Trophoblast cell (in vitro differentiated cells and primary cell): Measurements from ENCODE around the gene SFI1.
"Not testable (repeated sequence)": the region's sequence is repeated elsewhere in the genome, so short reads cannot be mapped to it uniquely, and the experiment has no call there.

Experiments used
- DNase-seq, 2 donors: peaks; one replicate each; pipeline ENCODE4 v3.0.0-alpha.2; 2016
- H2AFZ ChIP-seq: 2 replicates; pipeline ENCODE4 v1.6.1; 2013; ENCODE audit warnings: low read length, moderate library complexity, mild to moderate bottlenecking; ENCODE audit not compliant: insufficient read depth, poor library complexity
- H2AK5ac ChIP-seq: 2 replicates; pipeline ENCODE4 v1.6.1; 2013; ENCODE audit warnings: mild to moderate bottlenecking, low read length
- H2BK120ac ChIP-seq: 2 replicates; pipeline ENCODE4 v1.6.1; 2013; ENCODE audit warnings: low read length, mild to moderate bottlenecking, moderate library complexity; ENCODE audit not compliant: insufficient read depth, poor library complexity
- H2BK12ac ChIP-seq: 2 replicates; pipeline ENCODE4 v1.6.1; 2013; ENCODE audit warnings: mild to moderate bottlenecking, low read length, moderate library complexity
- H2BK5ac ChIP-seq: 2 replicates; pipeline ENCODE4 v1.6.1; 2013; ENCODE audit warnings: low read length, low read depth, moderate library complexity, mild to moderate bottlenecking; ENCODE audit not compliant: poor library complexity
- H3K14ac ChIP-seq: 2 replicates; pipeline ENCODE4 v1.6.1; 2013; ENCODE audit warnings: mild to moderate bottlenecking, low read length
- H3K18ac ChIP-seq: 2 replicates; pipeline ENCODE4 v1.6.1; 2013; ENCODE audit warnings: mild to moderate bottlenecking, low read length
- H3K23ac ChIP-seq: 2 replicates; pipeline ENCODE4 v1.6.1; 2013; ENCODE audit warnings: low read length
- H3K27ac ChIP-seq: 2 replicates; pipeline ENCODE4 v1.5.1; 2013; ENCODE audit warnings: low read depth, mild to moderate bottlenecking, inconsistent platforms, low read length, moderate library complexity
- H3K27me3 ChIP-seq: 2 replicates; pipeline ENCODE4 v1.6.1; 2013; ENCODE audit warnings: inconsistent platforms, mild to moderate bottlenecking, low read length, moderate library complexity; ENCODE audit not compliant: insufficient read depth
- H3K36me3 ChIP-seq, 2 experiments: 1 replicate in 1 of 2; 2 replicates in 1 of 2; pipeline ENCODE4 v1.6.1; 2013; ENCODE audit warnings: low read length in 2 of 2, mild to moderate bottlenecking in 2 of 2, moderate library complexity in 1 of 2; ENCODE audit not compliant: insufficient read depth in 2 of 2, control insufficient read depth in 1 of 2
- H3K4ac ChIP-seq: 2 replicates; pipeline ENCODE4 v1.6.1; 2013; ENCODE audit warnings: low read depth, mild to moderate bottlenecking, low read length, moderate library complexity
- H3K4me1 ChIP-seq, 2 experiments: 1 replicate in 1 of 2; 2 replicates in 1 of 2; pipeline ENCODE4 v1.6.1; 2013; ENCODE audit warnings: low read length in 2 of 2, mild to moderate bottlenecking in 2 of 2, moderate library complexity in 1 of 2; ENCODE audit not compliant: insufficient read depth in 2 of 2, control insufficient read depth in 1 of 2
- H3K4me2 ChIP-seq: 2 replicates; pipeline ENCODE4 v1.6.1; 2013; ENCODE audit warnings: inconsistent platforms, mild to moderate bottlenecking, low read length, moderate library complexity
- H3K4me3 ChIP-seq: 2 replicates; pipeline ENCODE4 v1.5.1; 2013; ENCODE audit warnings: mild to moderate bottlenecking, low read depth, low read length, inconsistent platforms
- H3K79me1 ChIP-seq: one replicate; pipeline ENCODE4 v1.6.1; 2013; ENCODE audit warnings: low read length
- H3K79me2 ChIP-seq: 2 replicates; pipeline ENCODE4 v1.6.1; 2013; ENCODE audit warnings: low read length, mild to moderate bottlenecking; ENCODE audit not compliant: control insufficient read depth, insufficient read depth, poor library complexity
- H3K9ac ChIP-seq: 2 replicates; pipeline ENCODE4 v1.6.1; 2013; ENCODE audit warnings: mild to moderate bottlenecking, low read length
- H3K9me3 ChIP-seq: 2 replicates; pipeline ENCODE4 v1.6.1; 2013; ENCODE audit warnings: low read depth, mild to moderate bottlenecking, control low read depth, inconsistent platforms, low read length; ENCODE audit not compliant: insufficient read depth
- H4K12ac ChIP-seq: 2 replicates; pipeline ENCODE4 v1.6.1; 2013; ENCODE audit warnings: low read depth, mild to moderate bottlenecking, low read length, moderate library complexity
- H4K8ac ChIP-seq: 2 replicates; pipeline ENCODE4 v1.6.1; 2013; ENCODE audit warnings: low read depth, mild to moderate bottlenecking, low read length, moderate library complexity
- H4K91ac ChIP-seq: one replicate; pipeline ENCODE4 v1.6.1; 2013; ENCODE audit warnings: low read depth, mild to moderate bottlenecking, low read length, moderate library complexity
- WGBS: extraction: QIAGEN DNeasy Blood & Tissue Kit; methylation state at CpG from one replicate; pipeline ENCODE4 v1.1.7; 2013; ENCODE audit warnings: missing lambda C conversion rate; ENCODE audit not compliant: insufficient read length, insufficient coverage; ENCODE audit errors: extremely low coverage; 5-methylcytosine and 5-hydroxymethylcytosine counted together

The SFI1 gene

GRCh38 chr22:31586137-31586920 is 90.0 kb downstream of the SFI1 start:
- peak overlapping the region; percentile 48 for H3K27ac ChIP-seq
- H2BK5ac ChIP-seq, result no peak overlapping the region
- no peak overlapping the region for H4K91ac ChIP-seq
- peak; percentile 72 to 90 for DNase-seq
- no peak overlapping the region for H3K23ac ChIP-seq
- H3K14ac ChIP-seq, result no peak overlapping the region
- H3K4me3 ChIP-seq, result no peak overlapping the region
- WGBS, result no CpG with 5 or more reads among the region's 7 CpGs
- peaks cover 12 to 18% of the 10 kb centered on the region in 2 experiments for H3K4me1 ChIP-seq
- no peak overlapping the region for H2AFZ ChIP-seq
- no peak overlapping the region for H2AK5ac ChIP-seq
- peak overlapping the region; percentile 14 for H2BK120ac ChIP-seq
- peak overlapping the region; percentile 59 for H4K8ac ChIP-seq
- H3K9ac ChIP-seq, result no peak overlapping the region
- peak overlapping the region; percentile 41 for H2BK12ac ChIP-seq
- peaks cover 2% of the 10 kb centered on the region for H3K79me1 ChIP-seq
- H3K27me3 ChIP-seq, result no peaks in the 10 kb centered on the region
- no peak overlapping the region for H3K18ac ChIP-seq
- H4K12ac ChIP-seq, result no peak overlapping the region
- no peak overlapping the region for H3K4me2 ChIP-seq
- no peaks in the 10 kb centered on the region for H3K79me2 ChIP-seq
- H3K4ac ChIP-seq, result no peak overlapping the region
- no peaks in the 10 kb centered on the region for H3K9me3 ChIP-seq
- no peaks in the 10 kb centered on the region for H3K36me3 ChIP-seq

- Histone ChIP-seq H3K36me3 (no peaks in the 10 kb centered on the region), H4K12ac (no peak overlapping the region), H3K79me2 (no peaks in the 10 kb centered on the region), H3K14ac (no peak overlapping the region), H3K9me3 (no peaks in the 10 kb centered on the region), H3K4me2 (no peak overlapping the region), H4K8ac (no peak overlapping the region), H2BK120ac (no peak overlapping the region), H3K23ac (no peak overlapping the region), H2BK12ac (no peak overlapping the region), H4K91ac (no peak overlapping the region), H3K27me3 (no peaks in the 10 kb centered on the region), H2AK5ac (no peak overlapping the region), H2AFZ (no peak overlapping the region), H3K79me1 (peaks cover 2% of the 10 kb centered on the region), H3K27ac (peak overlapping the region; percentile 13), H3K4me1 (peaks cover 9 to 14% of the 10 kb centered on the region in 2 experiments), H3K4me3 (no peak overlapping the region), H2BK5ac (no peak overlapping the region), H3K4ac (no peak overlapping the region), H3K9ac (no peak overlapping the region), H3K18ac (no peak overlapping the region)
- no peak for DNase-seq
- WGBS, result no CpG with 5 or more reads among the region's 6 CpGs
Observed at GRCh38 chr22:31588970-31589675, 92.8 kb downstream of the SFI1 start.

- H3K18ac ChIP-seq, H2AK5ac ChIP-seq, H3K9me3 ChIP-seq, H3K23ac ChIP-seq, H3K9ac ChIP-seq, H3K4me3 ChIP-seq, H3K27me3 ChIP-seq, H3K14ac ChIP-seq, H3K79me2 ChIP-seq, H2BK12ac ChIP-seq, H2AFZ ChIP-seq, H3K36me3 ChIP-seq, H3K79me1 ChIP-seq, H4K8ac ChIP-seq, H2BK5ac ChIP-seq, H4K12ac ChIP-seq, H4K91ac ChIP-seq, H2BK120ac ChIP-seq, H3K4me2 ChIP-seq, DNase-seq, H3K27ac ChIP-seq, H3K4ac ChIP-seq: not testable (repeated sequence)
- WGBS, result no CpG with 5 or more reads among the region's 2 CpGs
- peaks cover 9 to 14% of the 10 kb centered on the region in 2 experiments for H3K4me1 ChIP-seq
Observed at GRCh38 chr22:31590161-31590560, 93.8 kb downstream of the SFI1 start.

GRCh38 chr22:31595271-31595670 is 98.9 kb downstream of the SFI1 start:
- H3K4me2 ChIP-seq, result no peak overlapping the region
- H3K4me3 ChIP-seq, result no peak overlapping the region
- H2BK5ac ChIP-seq, result no peak overlapping the region
- H4K12ac ChIP-seq, result no peak overlapping the region
- H2AK5ac ChIP-seq, result no peak overlapping the region
- no peak overlapping the region for H4K8ac ChIP-seq
- H3K9me3 ChIP-seq, result no peaks in the 10 kb centered on the region
- no peak overlapping the region for H3K27ac ChIP-seq
- peaks cover 3 to 5% of the 10 kb centered on the region in 2 experiments for H3K4me1 ChIP-seq
- H3K18ac ChIP-seq, result no peak overlapping the region
- WGBS, result no CpG with 5 or more reads among the region's 2 CpGs
- no peak overlapping the region for H3K9ac ChIP-seq
- H3K14ac ChIP-seq, result no peak overlapping the region
- no peaks in the 10 kb centered on the region for H3K27me3 ChIP-seq
- H2BK120ac ChIP-seq, result no peak overlapping the region
- H3K23ac ChIP-seq, result no peak overlapping the region
- no peak overlapping the region for H2BK12ac ChIP-seq
- H3K79me1 ChIP-seq, result peaks cover under 1% of the 10 kb centered on the region
- H3K79me2 ChIP-seq, result no peaks in the 10 kb centered on the region
- H4K91ac ChIP-seq, result no peak overlapping the region
- H3K36me3 ChIP-seq, result no peaks in the 10 kb centered on the region
- H2AFZ ChIP-seq, result no peak overlapping the region
- no peak for DNase-seq
- no peak overlapping the region for H3K4ac ChIP-seq
